Rectal smooth muscle tissue (tissue), 1 donor: ENCODE results near the gene ZNF225.
A peak's percentile ranks its signal among the peaks of the same experiment; 100 is the strongest.
"Not testable (repeated sequence)": the region's sequence is repeated elsewhere in the genome, so short reads cannot be mapped to it uniquely, and the experiment has no call there.

ENCODE experiments used
- H3K27ac ChIP-seq: one replicate; pipeline ENCODE4 v1.7.0; 2013; ENCODE audit warnings: low read depth, low read length, inconsistent platforms
- H3K27me3 ChIP-seq: one replicate; pipeline ENCODE4 v1.7.0; 2013; ENCODE audit warnings: low read length; ENCODE audit not compliant: control insufficient read depth, insufficient read depth
- H3K36me3 ChIP-seq: one replicate; pipeline ENCODE4 v1.7.0; 2013; ENCODE audit warnings: low read length; ENCODE audit not compliant: control insufficient read depth, insufficient read depth
- H3K4me1 ChIP-seq: one replicate; pipeline ENCODE4 v1.7.0; 2013; ENCODE audit warnings: low read length; ENCODE audit not compliant: control insufficient read depth, insufficient read depth
- H3K4me3 ChIP-seq: one replicate; pipeline ENCODE4 v1.7.0; 2013; ENCODE audit warnings: low read length
- H3K9ac ChIP-seq: one replicate; pipeline ENCODE4 v1.7.0; 2013; ENCODE audit warnings: low read length

ZNF225 gene

GRCh38 chr19:44112802-44113137 lies 429 bp upstream of the ZNF225 start:
- Histone ChIP-seq H3K9ac (no peak overlapping the region), H3K4me3 (peak overlapping the region; percentile 91), H3K27ac (no peak overlapping the region), H3K4me1 (peaks cover 2% of the 10 kb centered on the region), H3K36me3 (peaks cover 5% of the 10 kb centered on the region), H3K27me3 (no peaks in the 10 kb centered on the region)

- Histone ChIP-seq H3K27me3 (no peaks in the 10 kb centered on the region), H3K4me1 (peaks cover 2% of the 10 kb centered on the region), H3K36me3 (peaks cover 12% of the 10 kb centered on the region), H3K27ac (peak overlapping the region; percentile 28), H3K9ac (peak overlapping the region; percentile 3), H3K4me3 (peak overlapping the region; percentile 91)
These were observed 688 bp downstream of the ZNF225 start for GRCh38 chr19:44113784-44114390.

- H3K27me3 ChIP-seq, H3K27ac ChIP-seq, H3K9ac ChIP-seq, H3K4me3 ChIP-seq, H3K4me1 ChIP-seq: not testable (repeated sequence)
- H3K36me3 ChIP-seq = peaks cover 30% of the 10 kb centered on the region
These were observed 8.0 kb downstream of the ZNF225 start for GRCh38 chr19:44121162-44121561.

- Histone ChIP-seq H3K4me1 (no peaks in the 10 kb centered on the region), H3K36me3 (peaks cover 29% of the 10 kb centered on the region), H3K27ac (no peak overlapping the region), H3K27me3 (no peaks in the 10 kb centered on the region), H3K4me3 (no peak overlapping the region), H3K9ac (no peak overlapping the region)
These were observed 18.8 kb downstream of the ZNF225 start for GRCh38 chr19:44131955-44132354.

GRCh38 chr19:44141191-44142058 lies 28.2 kb downstream of the ZNF225 start, which contains the start of gene ZNF234:
Gene ZNF234 (plus strand): TSS chr19:44141554. CDS start chr19:44144633, 3,079 bp downstream.
- H3K27ac ChIP-seq = peak within 1 kb of the TSS; percentile 55
- peak within 1 kb of the TSS; percentile 85 for H3K4me3 ChIP-seq
- peak within 1 kb of the TSS; percentile 63 for H3K9ac ChIP-seq
- H3K36me3 ChIP-seq = peaks cover 4% of the 10 kb centered on the region
- no peaks in the 10 kb centered on the region for H3K27me3 ChIP-seq
- H3K4me1 ChIP-seq = peaks cover 5% of the 10 kb centered on the region

GRCh38 chr19:44142059-44142433 lies 28.8 kb downstream of the ZNF225 start:
- Histone ChIP-seq H3K27ac (no peak overlapping the region), H3K4me1 (peaks cover 5% of the 10 kb centered on the region)

GRCh38 chr19:44149776-44150175 lies 36.6 kb downstream of the ZNF225 start:
- H3K4me1 ChIP-seq = no peaks in the 10 kb centered on the region
- peaks cover 48% of the 10 kb centered on the region for H3K36me3 ChIP-seq

More at GRCh38 chr19:44142059-44142433, 28.8 kb downstream of the ZNF225 start:
- Histone ChIP-seq H3K36me3 (peaks cover 6% of the 10 kb centered on the region), H3K27me3 (no peaks in the 10 kb centered on the region), H3K9ac (no peak overlapping the region), H3K4me3 (peak overlapping the region; percentile 85)

GRCh38 chr19:44151491-44151890 lies 38.3 kb downstream of the ZNF225 start:
- H3K27ac ChIP-seq = no peak overlapping the region
- no peaks in the 10 kb centered on the region for H3K27me3 ChIP-seq
- no peak overlapping the region for H3K4me3 ChIP-seq
- no peaks in the 10 kb centered on the region for H3K4me1 ChIP-seq
- H3K36me3 ChIP-seq = peaks cover 51% of the 10 kb centered on the region
- H3K9ac ChIP-seq = no peak overlapping the region

More at GRCh38 chr19:44149776-44150175, 36.6 kb downstream of the ZNF225 start:
- H3K4me3 ChIP-seq = no peak overlapping the region
- H3K27me3 ChIP-seq = no peaks in the 10 kb centered on the region
- no peak overlapping the region for H3K27ac ChIP-seq
- H3K9ac ChIP-seq = no peak overlapping the region

GRCh38 chr19:44156475-44156874 lies 43.3 kb downstream of the ZNF225 start:
- peaks cover 32% of the 10 kb centered on the region for H3K36me3 ChIP-seq
- H3K4me1 ChIP-seq = no peaks in the 10 kb centered on the region
- no peak overlapping the region for H3K27ac ChIP-seq
- no peak overlapping the region for H3K9ac ChIP-seq
- no peak overlapping the region for H3K4me3 ChIP-seq
- H3K27me3 ChIP-seq = no peaks in the 10 kb centered on the region

GRCh38 chr19:44163789-44164188 lies 50.6 kb downstream of the ZNF225 start:
- Histone ChIP-seq H3K4me1 (peaks cover 4% of the 10 kb centered on the region), H3K9ac (no peak overlapping the region), H3K4me3 (peak overlapping the region; percentile 90), H3K27me3 (no peaks in the 10 kb centered on the region), H3K27ac (no peak overlapping the region), H3K36me3 (peaks cover 12% of the 10 kb centered on the region)

GRCh38 chr19:44164327-44164672 lies 51.1 kb downstream of the ZNF225 start:
- Histone ChIP-seq H3K36me3 (peaks cover 12% of the 10 kb centered on the region), H3K4me1 (peaks cover 4% of the 10 kb centered on the region), H3K27ac (peak overlapping the region; percentile 90), H3K4me3 (peak overlapping the region; percentile 90), H3K9ac (no peak overlapping the region), H3K27me3 (no peaks in the 10 kb centered on the region)

GRCh38 chr19:44164673-44165512 lies 51.7 kb downstream of the ZNF225 start, which contains the start of gene ZNF226:
Gene ZNF226 (plus strand): TSS chr19:44165100. CDS start chr19:44170081, 4,981 bp downstream.
- Histone ChIP-seq H3K27ac (peak within 1 kb of the TSS; percentile 90), H3K4me3 (peak within 1 kb of the TSS; percentile 90), H3K9ac (peak within 1 kb of the TSS; percentile 63), H3K36me3 (peaks cover 17% of the 10 kb centered on the region), H3K27me3 (no peaks in the 10 kb centered on the region), H3K4me1 (peaks cover 4% of the 10 kb centered on the region)
